AG09309 (cell line): Measurements from ENCODE around the gene TSSK6.

Source experiments
- DNase-seq: peaks from one replicate; pipeline ENCODE4 v3.0.0-alpha.2; 2010; ENCODE audit warnings: low read depth
- H3K4me3 ChIP-seq: 2 replicates; pipeline ENCODE4 v1.5.1; 2011; ENCODE audit warnings: mild to moderate bottlenecking, low read depth, low read length, moderate library complexity; ENCODE audit not compliant: control insufficient read depth
- CTCF ChIP-seq: IDR thresholded peaks from 2 replicates; pipeline ENCODE4 v1.5.1; 2011; ENCODE audit warnings: mild to moderate bottlenecking, low read depth, low read length, inconsistent platforms; ENCODE audit not compliant: insufficient read depth, control insufficient read depth; ENCODE audit errors: missing control alignments

TSSK6 gene

DNA sequence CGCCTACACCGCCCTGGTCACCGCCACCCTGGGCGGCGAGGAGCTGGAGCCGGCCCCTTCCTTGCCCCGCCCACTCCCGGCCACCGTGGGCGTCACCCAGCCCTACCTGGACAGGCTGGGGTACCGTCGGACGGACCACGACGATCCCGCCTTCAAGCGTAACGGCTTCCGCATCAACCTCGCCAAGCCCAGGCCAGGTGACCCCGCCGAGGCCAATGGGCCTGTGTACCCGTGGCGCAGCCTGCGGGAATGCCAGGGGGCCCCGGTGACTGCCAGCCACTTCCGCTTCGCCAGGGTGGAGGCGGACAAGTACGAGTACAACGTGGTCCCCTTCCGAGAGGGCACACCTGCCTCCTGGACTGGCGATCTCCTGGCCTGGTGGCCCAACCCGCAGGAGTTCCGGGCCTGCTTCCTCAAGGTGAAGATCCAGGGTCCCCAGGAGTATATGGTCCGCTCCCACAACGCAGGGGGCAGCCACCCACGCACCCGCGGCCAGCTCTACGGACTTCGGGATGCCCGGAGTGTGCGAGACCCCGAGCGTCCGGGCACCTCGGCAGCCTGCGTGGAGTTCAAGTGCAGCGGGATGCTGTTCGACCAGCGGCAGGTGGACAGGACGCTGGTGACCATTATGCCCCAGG, 29.7 kb upstream of the TSSK6 start:
- TF ChIP-seq CTCF: no peak
- DNase-seq: no peak
- H3K4me3 ChIP-seq: no peak overlapping the region

- no peak for TF ChIP-seq CTCF
- H3K4me3 ChIP-seq: no peak overlapping the region
- no peak for DNase-seq
Measured at GRCh38 chr19:19544257-19544953, 29.1 kb upstream of the TSSK6 start.

- no peak for TF ChIP-seq CTCF
- no peak for DNase-seq
- H3K4me3 ChIP-seq: no peak overlapping the region
Measured at GRCh38 chr19:19543640-19544039, 28.3 kb upstream of the TSSK6 start.

- no peak for DNase-seq
- no peak overlapping the region for H3K4me3 ChIP-seq
- TF ChIP-seq CTCF: no peak
Measured at GRCh38 chr19:19543101-19543500, 27.8 kb upstream of the TSSK6 start.

DNA sequence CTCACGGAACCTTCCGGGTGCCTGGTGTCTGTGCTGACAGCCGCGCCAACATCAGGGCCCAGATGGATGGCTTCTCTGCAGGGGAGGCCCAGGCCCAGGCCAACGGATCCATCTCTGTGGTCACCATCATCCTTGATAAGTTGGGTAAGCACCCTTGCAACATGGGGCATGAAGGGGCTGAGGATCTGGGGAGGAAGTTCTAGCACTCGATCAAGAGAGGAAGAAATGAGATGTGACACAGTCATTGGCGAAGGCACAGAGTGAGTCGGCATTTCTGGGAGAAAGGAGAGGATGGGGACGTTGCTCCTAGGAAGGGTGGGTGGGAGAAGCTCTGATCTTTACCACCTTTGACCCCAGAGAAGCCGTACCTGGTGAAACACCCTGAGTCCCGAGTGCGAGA, 27.2 kb upstream of the TSSK6 start:
- no peak overlapping the region for H3K4me3 ChIP-seq
- no peak for TF ChIP-seq CTCF
- DNase-seq: no peak

- TF ChIP-seq CTCF: no peak
- DNase-seq: no peak
- H3K4me3 ChIP-seq: no peak overlapping the region
Measured at GRCh38 chr19:19541616-19542015, 26.3 kb upstream of the TSSK6 start.
